ENCODE data around the gene BMS1.

BMS1 gene

DNA sequence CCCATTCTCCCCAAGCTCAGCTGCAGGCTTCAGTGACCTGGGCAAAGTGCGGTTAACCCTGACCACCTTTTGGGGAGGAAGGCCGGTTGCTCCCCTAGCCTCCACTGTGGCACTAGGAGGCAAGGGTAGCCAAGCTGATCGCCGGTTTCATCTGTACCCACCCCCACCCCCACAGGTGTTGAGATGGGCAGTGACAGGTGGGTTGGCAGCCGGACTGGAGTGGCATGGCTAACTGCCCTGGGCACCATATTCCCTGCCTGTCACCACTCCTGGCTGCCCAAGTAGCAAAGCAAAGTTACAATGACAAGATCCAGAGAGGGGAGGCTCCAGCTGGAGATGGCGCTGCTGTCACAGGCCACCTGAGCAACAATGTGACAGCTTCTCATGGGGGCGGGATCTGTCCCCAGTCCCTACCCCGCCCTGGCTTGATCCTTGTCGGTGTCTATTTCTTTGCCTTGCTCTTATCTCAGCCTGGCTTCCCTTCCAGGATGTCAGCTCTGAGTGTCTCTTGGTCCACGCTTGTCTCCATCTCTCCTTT is 27.0 kb upstream of the BMS1 start:
- no peak for ATAC-seq (replicated peaks; ENCODE audit: extremely low read depth, poor library complexity, severe bottlenecking)
- peak overlapping the region; percentile 84 for H3K4me3 Mint-ChIP-seq
- no peaks in the 10 kb centered on the region for H3K9me3 Mint-ChIP-seq
- peaks cover 6% of the 10 kb centered on the region for H3K4me1 Mint-ChIP-seq
- no peaks in the 10 kb centered on the region for H3K36me3 Mint-ChIP-seq (ENCODE audit: insufficient read depth)
- no peak for DNase-seq (ENCODE audit: low spot score in 2 of 2)
- H3K27ac Mint-ChIP-seq (ENCODE audit: low read depth) = no peak overlapping the region
- peaks cover 86% of the 10 kb centered on the region for H3K27me3 Mint-ChIP-seq

- ATAC-seq (replicated peaks; ENCODE audit: extremely low read depth, poor library complexity, severe bottlenecking) (no peak), DNase-seq (ENCODE audit: low spot score in 2 of 2) (no peak)
- H3K9me3 Mint-ChIP-seq = no peaks in the 10 kb centered on the region
- H3K27ac Mint-ChIP-seq (ENCODE audit: low read depth) = peak overlapping the region; percentile 58
- no peaks in the 10 kb centered on the region for H3K4me1 Mint-ChIP-seq
- H3K36me3 Mint-ChIP-seq (ENCODE audit: insufficient read depth) = peaks cover 5% of the 10 kb centered on the region
- no peak overlapping the region for H3K4me3 Mint-ChIP-seq
- H3K27me3 Mint-ChIP-seq = peaks cover 54% of the 10 kb centered on the region
Measured at GRCh38 chr10:42767906-42768305, 14.7 kb upstream of the BMS1 start.

DNA sequence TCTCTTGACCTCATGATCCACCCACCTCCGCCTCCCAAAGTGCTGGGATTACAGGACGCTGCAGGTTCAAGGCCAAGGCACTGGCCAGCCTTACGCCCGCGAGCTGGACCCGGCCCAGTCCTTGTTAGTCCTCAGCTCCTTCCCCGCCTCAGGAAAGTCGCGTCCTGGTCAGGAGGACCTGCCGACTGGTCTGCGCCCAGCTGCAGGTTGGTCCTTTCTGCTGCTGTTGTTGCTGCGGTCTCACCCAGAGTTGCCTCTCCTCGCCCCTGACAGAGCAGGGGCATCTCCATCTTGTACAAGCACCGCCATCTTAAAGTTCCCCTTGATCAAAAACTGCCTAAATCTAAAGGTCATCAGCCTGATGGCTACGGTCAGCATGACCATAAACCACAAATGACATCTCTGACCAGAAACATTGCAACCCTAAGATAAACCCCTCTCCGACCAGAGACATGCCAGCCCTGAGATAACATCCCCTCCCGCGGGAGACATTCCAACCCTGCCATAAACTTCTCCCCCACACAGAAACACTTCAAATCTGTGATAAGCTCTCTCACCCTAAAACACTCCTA is 13.9 kb upstream of the BMS1 start:
- H3K9me3 Mint-ChIP-seq = no peaks in the 10 kb centered on the region
- H3K4me1 Mint-ChIP-seq = no peaks in the 10 kb centered on the region
- no peak for ATAC-seq (replicated peaks; ENCODE audit: extremely low read depth, poor library complexity, severe bottlenecking)
- no peak overlapping the region for H3K4me3 Mint-ChIP-seq
- H3K36me3 Mint-ChIP-seq (ENCODE audit: insufficient read depth) = peaks cover 5% of the 10 kb centered on the region
- H3K27me3 Mint-ChIP-seq = peaks cover 49% of the 10 kb centered on the region
- no peak overlapping the region for H3K27ac Mint-ChIP-seq (ENCODE audit: low read depth)
- no peak for DNase-seq (ENCODE audit: low spot score in 2 of 2)

DNA sequence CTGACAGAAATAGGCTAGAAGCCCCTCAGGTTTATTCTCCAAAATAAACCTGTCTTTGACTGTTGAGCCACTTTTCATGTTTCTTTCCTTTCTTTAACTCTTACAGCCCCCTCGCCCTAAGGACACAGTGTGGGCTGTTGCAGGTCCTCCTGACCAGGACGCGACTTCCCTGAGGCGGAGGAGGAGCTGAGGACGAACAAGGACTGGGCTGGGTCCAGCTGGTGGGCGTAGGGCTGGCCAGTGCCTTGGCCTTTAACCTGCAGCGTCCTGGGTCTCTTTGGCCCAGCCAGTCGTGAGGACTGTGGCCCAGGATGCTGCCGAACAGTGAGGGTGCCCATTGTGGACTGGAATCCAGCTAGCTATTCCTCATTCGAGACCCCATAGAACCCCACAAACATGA is 13.4 kb upstream of the BMS1 start:
- H3K9me3 Mint-ChIP-seq = no peaks in the 10 kb centered on the region
- peaks cover 5% of the 10 kb centered on the region for H3K36me3 Mint-ChIP-seq (ENCODE audit: insufficient read depth)
- no peaks in the 10 kb centered on the region for H3K4me1 Mint-ChIP-seq
- no peak overlapping the region for H3K4me3 Mint-ChIP-seq
- no peak for ATAC-seq (replicated peaks; ENCODE audit: extremely low read depth, poor library complexity, severe bottlenecking)
- H3K27ac Mint-ChIP-seq (ENCODE audit: low read depth) = no peak overlapping the region
- DNase-seq (ENCODE audit: low spot score in 2 of 2) = no peak
- peaks cover 49% of the 10 kb centered on the region for H3K27me3 Mint-ChIP-seq

DNA sequence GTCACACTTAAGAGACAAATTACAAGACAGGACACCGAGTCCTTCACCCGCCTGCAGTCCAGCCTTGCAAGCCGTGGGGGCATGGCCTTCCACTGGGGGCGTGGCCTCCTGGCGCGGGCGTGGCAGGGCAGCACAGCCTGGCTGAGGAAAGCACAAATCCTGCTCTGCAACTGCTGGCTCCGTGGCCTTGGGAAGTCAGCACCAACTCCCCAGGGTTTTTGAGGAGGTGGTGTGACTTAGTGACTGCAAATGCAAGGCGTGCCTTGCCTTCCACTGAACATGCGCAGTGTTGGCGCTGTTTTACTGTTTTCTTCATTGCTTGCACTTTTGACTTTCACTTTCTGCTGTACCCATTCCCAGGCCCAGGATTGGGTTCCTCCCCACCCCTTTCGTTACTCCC is 12.9 kb upstream of the BMS1 start:
- H3K4me3 Mint-ChIP-seq = no peak overlapping the region
- H3K27me3 Mint-ChIP-seq = peaks cover 49% of the 10 kb centered on the region
- H3K9me3 Mint-ChIP-seq = no peaks in the 10 kb centered on the region
- no peaks in the 10 kb centered on the region for H3K4me1 Mint-ChIP-seq
- ATAC-seq (replicated peaks; ENCODE audit: extremely low read depth, poor library complexity, severe bottlenecking) (no peak), DNase-seq (ENCODE audit: low spot score in 2 of 2) (no peak)
- H3K27ac Mint-ChIP-seq (ENCODE audit: low read depth) = no peak overlapping the region
- H3K36me3 Mint-ChIP-seq (ENCODE audit: insufficient read depth) = peaks cover 5% of the 10 kb centered on the region

- Mint-ChIP-seq H3K9me3 (no peaks in the 10 kb centered on the region), H3K27ac (ENCODE audit: low read depth) (peak overlapping the region; percentile 64), H3K4me1 (peaks cover 18% of the 10 kb centered on the region), H3K4me3 (no peak overlapping the region), H3K36me3 (ENCODE audit: insufficient read depth) (peaks cover 5% of the 10 kb centered on the region), H3K27me3 (peaks cover 56% of the 10 kb centered on the region)
- no peak for DNase-seq (ENCODE audit: low spot score in 2 of 2)
- ATAC-seq (replicated peaks; ENCODE audit: extremely low read depth, poor library complexity, severe bottlenecking) = no peak
Measured at GRCh38 chr10:42776681-42777080, 5.9 kb upstream of the BMS1 start.

GRCh38 chr10:42780456-42780855 is 2.1 kb upstream of the BMS1 start:
- no peak for ATAC-seq (replicated peaks; ENCODE audit: extremely low read depth, poor library complexity, severe bottlenecking)
- peak overlapping the region; percentile 98 for H3K27ac Mint-ChIP-seq (ENCODE audit: low read depth)

DNA sequence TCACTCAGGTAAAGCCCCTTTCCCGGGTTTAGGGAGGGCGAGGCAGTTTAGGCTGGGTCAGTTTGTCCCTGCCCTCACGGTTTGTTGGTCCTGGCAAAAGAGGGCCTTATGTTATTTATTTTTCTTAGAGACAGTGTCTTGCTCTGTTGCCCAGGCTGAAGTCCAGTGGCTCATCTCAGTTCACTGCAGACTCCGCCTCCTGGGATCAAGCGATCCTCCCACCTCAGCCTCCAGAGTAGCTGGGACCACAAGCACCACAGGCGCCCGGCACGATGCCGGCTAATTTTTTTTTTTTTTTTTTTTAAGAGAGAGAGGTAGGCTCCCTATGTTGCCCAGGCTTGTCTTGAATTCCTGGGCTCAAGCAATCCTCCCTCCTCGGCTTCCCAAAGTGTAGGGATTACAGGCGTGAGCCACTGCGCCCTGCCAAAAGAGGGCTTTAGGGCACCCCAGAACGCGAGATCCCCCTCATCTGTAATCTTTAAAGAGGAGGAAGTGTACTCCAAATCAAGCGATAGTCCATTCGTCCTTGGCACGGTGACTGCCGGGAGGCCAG is 626 bp upstream of the BMS1 start:
- Mint-ChIP-seq H3K4me3 (peak overlapping the region; percentile 97), H3K27ac (ENCODE audit: low read depth) (peak overlapping the region; percentile 98), H3K9me3 (no peaks in the 10 kb centered on the region), H3K27me3 (peaks cover 21% of the 10 kb centered on the region), H3K4me1 (peaks cover 29% of the 10 kb centered on the region), H3K36me3 (ENCODE audit: insufficient read depth) (peaks cover 34% of the 10 kb centered on the region)
- DNase-seq (ENCODE audit: low spot score in 2 of 2) = no peak
- ATAC-seq (replicated peaks; ENCODE audit: extremely low read depth, poor library complexity, severe bottlenecking) = no peak

More at GRCh38 chr10:42780456-42780855, 2.1 kb upstream of the BMS1 start:
- Mint-ChIP-seq H3K4me3 (peak overlapping the region; percentile 97), H3K27me3 (peaks cover 36% of the 10 kb centered on the region), H3K4me1 (peaks cover 29% of the 10 kb centered on the region), H3K36me3 (ENCODE audit: insufficient read depth) (peaks cover 20% of the 10 kb centered on the region), H3K9me3 (no peaks in the 10 kb centered on the region)
- no peak for DNase-seq (ENCODE audit: low spot score in 2 of 2)

- Mint-ChIP-seq H3K9me3 (no peaks in the 10 kb centered on the region), H3K27ac (ENCODE audit: low read depth) (peak overlapping the region; percentile 98), H3K4me3 (peak overlapping the region; percentile 97), H3K36me3 (ENCODE audit: insufficient read depth) (peaks cover 36% of the 10 kb centered on the region), H3K4me1 (peaks cover 29% of the 10 kb centered on the region), H3K27me3 (peaks cover 10% of the 10 kb centered on the region)
- DNase-seq (ENCODE audit: low spot score in 2 of 2) (no peak), ATAC-seq (replicated peaks; ENCODE audit: extremely low read depth, poor library complexity, severe bottlenecking) (no peak)
Measured at GRCh38 chr10:42783181-42783549, 570 bp downstream of the BMS1 start.

DNA sequence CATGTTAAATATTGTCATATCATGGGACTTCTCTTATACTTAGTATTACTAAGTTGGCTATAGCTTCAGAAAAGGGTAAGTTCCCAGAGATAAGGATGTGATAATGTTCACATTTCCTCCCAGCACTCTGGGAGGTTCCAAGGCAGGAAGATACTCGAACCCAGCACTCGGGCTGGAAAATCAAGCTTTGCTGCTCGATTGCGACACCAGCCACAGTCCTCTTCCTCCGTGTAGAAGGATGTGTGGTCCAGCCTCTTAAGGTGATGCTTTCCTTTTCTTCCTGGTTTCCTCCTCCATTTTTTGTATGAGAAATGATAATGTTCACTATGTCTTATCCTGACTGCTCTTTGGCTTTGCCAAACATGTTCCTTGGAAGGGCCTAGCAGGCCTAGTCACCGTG is 3.2 kb downstream of the BMS1 start:
- Mint-ChIP-seq H3K4me1 (peaks cover 26% of the 10 kb centered on the region), H3K27ac (ENCODE audit: low read depth) (no peak overlapping the region), H3K4me3 (no peak overlapping the region), H3K36me3 (ENCODE audit: insufficient read depth) (peaks cover 52% of the 10 kb centered on the region), H3K9me3 (no peaks in the 10 kb centered on the region), H3K27me3 (no peaks in the 10 kb centered on the region)
- DNase-seq (ENCODE audit: low spot score in 2 of 2) = no peak
- ATAC-seq (replicated peaks; ENCODE audit: extremely low read depth, poor library complexity, severe bottlenecking) = no peak

DNA sequence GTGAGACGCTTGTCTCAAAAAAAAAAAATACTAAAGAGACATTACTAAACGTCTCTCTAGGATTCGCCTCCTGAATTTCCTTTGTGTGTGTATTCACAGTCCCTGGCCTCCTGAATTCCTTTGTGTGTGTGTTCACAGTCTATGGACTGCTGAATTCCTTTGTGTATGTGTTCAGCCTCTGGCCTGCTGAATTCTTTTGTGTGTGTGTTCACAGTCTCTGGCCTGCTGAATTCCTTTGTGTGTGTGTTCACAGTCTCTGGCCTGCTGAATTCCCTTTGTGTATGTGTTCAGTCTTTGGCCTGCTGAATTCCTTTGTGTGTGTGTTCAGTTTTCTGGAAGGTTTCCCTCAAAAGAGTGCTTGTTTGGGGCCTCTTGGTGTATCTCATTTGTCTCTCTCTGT is 8.2 kb downstream of the BMS1 start:
- Mint-ChIP-seq H3K27ac (ENCODE audit: low read depth) (no peak overlapping the region), H3K4me1 (peaks cover 9% of the 10 kb centered on the region), H3K27me3 (no peaks in the 10 kb centered on the region), H3K4me3 (no peak overlapping the region), H3K9me3 (no peaks in the 10 kb centered on the region), H3K36me3 (ENCODE audit: insufficient read depth) (peaks cover 71% of the 10 kb centered on the region)
- no peak for ATAC-seq (replicated peaks; ENCODE audit: extremely low read depth, poor library complexity, severe bottlenecking)
- no peak for DNase-seq (ENCODE audit: low spot score in 2 of 2)

DNA sequence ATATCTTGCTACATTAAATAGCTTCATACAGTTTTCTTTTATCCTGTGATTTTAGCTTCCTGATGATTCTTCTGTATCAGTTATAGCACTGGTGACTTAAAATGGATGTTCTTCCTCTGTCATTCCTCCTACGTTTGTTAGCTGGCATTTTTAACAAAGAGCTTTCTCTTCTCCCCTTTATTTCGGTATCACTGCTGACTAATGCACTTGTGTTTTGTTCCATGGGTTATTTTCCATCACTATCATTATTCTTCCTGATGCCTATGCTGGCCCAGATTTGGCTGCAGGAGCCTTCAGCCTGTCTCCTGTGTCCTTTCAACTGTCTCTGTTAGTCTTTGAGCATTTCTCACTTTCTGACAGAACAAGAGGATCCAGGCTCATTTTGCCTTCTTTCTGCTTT is 13.1 kb downstream of the BMS1 start:
- ATAC-seq (replicated peaks; ENCODE audit: extremely low read depth, poor library complexity, severe bottlenecking) = no peak

DNA sequence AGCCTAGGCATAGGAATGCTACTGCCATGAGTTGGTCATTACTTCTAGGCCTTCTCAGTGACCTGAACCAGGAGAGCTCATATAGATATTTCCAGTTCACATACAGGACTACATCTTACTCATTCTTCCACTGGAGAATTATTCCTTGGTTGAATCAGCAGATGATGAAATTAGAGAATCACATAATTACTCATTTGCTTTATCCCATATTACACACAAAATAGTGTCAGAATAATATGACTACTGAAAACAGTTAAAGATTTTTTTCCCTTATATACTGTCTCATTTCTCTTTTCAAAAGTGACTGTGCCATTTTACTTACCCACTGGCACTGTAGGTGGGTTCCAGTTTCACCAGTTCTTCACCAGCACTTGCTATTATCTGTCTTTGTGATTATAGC is 18.5 kb downstream of the BMS1 start:
- DNase-seq (ENCODE audit: low spot score in 2 of 2) (no peak), ATAC-seq (replicated peaks; ENCODE audit: extremely low read depth, poor library complexity, severe bottlenecking) (no peak)
- H3K36me3 Mint-ChIP-seq (ENCODE audit: insufficient read depth) = peaks cover 72% of the 10 kb centered on the region
- H3K27ac Mint-ChIP-seq (ENCODE audit: low read depth) = no peak overlapping the region
- no peaks in the 10 kb centered on the region for H3K27me3 Mint-ChIP-seq
- H3K9me3 Mint-ChIP-seq = no peaks in the 10 kb centered on the region
- H3K4me3 Mint-ChIP-seq = no peak overlapping the region
- peaks cover 31% of the 10 kb centered on the region for H3K4me1 Mint-ChIP-seq

More for the DNA sequence above, 13.1 kb downstream of the BMS1 start:
- H3K27me3 Mint-ChIP-seq = no peaks in the 10 kb centered on the region
- H3K4me1 Mint-ChIP-seq = peaks cover 24% of the 10 kb centered on the region
- no peak overlapping the region for H3K27ac Mint-ChIP-seq (ENCODE audit: low read depth)
- H3K4me3 Mint-ChIP-seq = no peak overlapping the region
- DNase-seq (ENCODE audit: low spot score in 2 of 2) = no peak
- H3K36me3 Mint-ChIP-seq (ENCODE audit: insufficient read depth) = peaks cover 84% of the 10 kb centered on the region
- H3K9me3 Mint-ChIP-seq = no peaks in the 10 kb centered on the region
